CD14-positive monocyte (primary cell): Measurements from ENCODE around the gene STX1A. TPM values are rescaled to one million over a fixed set of nuclear protein-coding genes. Genes with fewer than 3 reads are reported as not detected.

ENCODE experiments used
- DNase-seq, 3 donors: peaks; one replicate each; pipeline ENCODE4 v3.0.0-alpha.2; 2011 to 2022
- H2AFZ ChIP-seq: 2 replicates; pipeline ENCODE4 v1.6.0; 2012; ENCODE audit warnings: mild to moderate bottlenecking, low read depth, low read length, inconsistent platforms; ENCODE audit not compliant: insufficient read depth, poor library complexity, severe bottlenecking
- H3K27ac ChIP-seq, 2 donors: 1 replicate in 1 of 2; 2 replicates in 1 of 2; pipeline ENCODE4 v1.5.1; 2012 to 2013; ENCODE audit warnings: low read length in 2 of 2, control low read depth in 1 of 2, inconsistent platforms in 1 of 2, low read depth in 1 of 2, mild to moderate bottlenecking in 1 of 2
- H3K27me3 ChIP-seq, 2 donors: one replicate each; pipeline versions ENCODE4 v1.6.0 to v1.6.1; 2011 to 2013; ENCODE audit warnings: low read length in 2 of 2; ENCODE audit not compliant: control insufficient read depth in 2 of 2, insufficient read depth in 2 of 2
- H3K36me3 ChIP-seq, 2 donors: replicated peaks in 1 of 2; 1 replicate in 1 of 2; 2 replicates in 1 of 2; pipeline versions ENCODE4 v1.5.1 to v1.6.1; 2012 to 2013; ENCODE audit warnings: low read length in 2 of 2, control low read depth in 1 of 2, inconsistent platforms in 1 of 2, mild to moderate bottlenecking in 1 of 2; ENCODE audit not compliant: insufficient read depth in 2 of 2, control insufficient read depth in 1 of 2
- H3K4me1 ChIP-seq, 2 donors: 1 replicate in 1 of 2; 2 replicates in 1 of 2; pipeline versions ENCODE4 v1.5.1 to v1.6.1; 2012 to 2013; ENCODE audit warnings: low read length in 2 of 2, control low read depth in 1 of 2, inconsistent platforms in 1 of 2, mild to moderate bottlenecking in 1 of 2, moderate library complexity in 1 of 2; ENCODE audit not compliant: insufficient read depth in 2 of 2, control insufficient read depth in 1 of 2
- H3K4me2 ChIP-seq: replicated peaks from 2 replicates; pipeline ENCODE3; 2012; ENCODE audit warnings: low read length, moderate library complexity, mild to moderate bottlenecking; ENCODE audit not compliant: poor library complexity, severe bottlenecking; ENCODE audit errors: extremely low read depth
- H3K4me3 ChIP-seq, 3 experiments: fragments of 200-600 bp in 1 of 3; sonication (generic) in 1 of 3; replicated peaks in 1 of 3; 1 replicate in 2 of 3; 2 replicates in 1 of 3; pipeline ENCODE4 v1.5.1; 2011 to 2013; ENCODE audit warnings: low read length in 3 of 3, mild to moderate bottlenecking in 3 of 3, control low read depth in 2 of 3, low read depth in 2 of 3, inconsistent platforms in 1 of 3, moderate library complexity in 1 of 3
- H3K79me2 ChIP-seq: 2 replicates; pipeline ENCODE4 v1.6.0; 2012; ENCODE audit warnings: mild to moderate bottlenecking, control low read depth, inconsistent platforms, low read length, moderate library complexity; ENCODE audit not compliant: insufficient read depth
- H3K9ac ChIP-seq: 2 replicates; pipeline ENCODE4 v1.6.0; 2017; ENCODE audit warnings: low read length, mild to moderate bottlenecking; ENCODE audit not compliant: insufficient read depth, poor library complexity, severe bottlenecking
- H3K9me3 ChIP-seq, 2 donors: replicated peaks in 1 of 2; 1 replicate in 1 of 2; 2 replicates in 1 of 2; pipeline versions ENCODE4 v1.5.1 to v1.6.1; 2012 to 2013; ENCODE audit warnings: low read length in 2 of 2, control low read depth in 1 of 2; ENCODE audit not compliant: control insufficient read depth in 1 of 2, insufficient read depth in 1 of 2
- H4K20me1 ChIP-seq: 2 replicates; pipeline ENCODE4 v1.6.0; 2012; ENCODE audit warnings: mild to moderate bottlenecking, low read length, control low read depth, moderate library complexity; ENCODE audit not compliant: insufficient read depth
- H3K27ac Mint-ChIP-seq, 7 donors: one replicate each; pipeline ENCODE4 v1.8.0; 2020; ENCODE audit warnings: mild to moderate bottlenecking in 7 of 7, mixed read lengths in 7 of 7, moderate library complexity in 6 of 7, inconsistent platforms in 2 of 7
- H3K27me3 Mint-ChIP-seq, 3 donors: one replicate each; pipeline ENCODE4 v1.8.0; 2021 to 2022; ENCODE audit warnings: low read depth in 3 of 3, mild to moderate bottlenecking in 3 of 3, mixed read lengths in 3 of 3, moderate library complexity in 3 of 3, inconsistent platforms in 1 of 3
- H3K36me3 Mint-ChIP-seq, 2 donors: one replicate each; pipeline ENCODE4 v1.8.0; 2020; ENCODE audit warnings: mixed read lengths in 2 of 2, inconsistent platforms in 1 of 2, mild to moderate bottlenecking in 1 of 2
- H3K4me1 Mint-ChIP-seq: one replicate; pipeline ENCODE4 v1.8.0; 2020; ENCODE audit warnings: mild to moderate bottlenecking, mixed read lengths
- H3K4me3 Mint-ChIP-seq, 2 donors: one replicate each; pipeline ENCODE4 v1.8.0; 2020; ENCODE audit warnings: mild to moderate bottlenecking in 2 of 2, mixed read lengths in 2 of 2, moderate library complexity in 1 of 2
- H3K9me3 Mint-ChIP-seq, 7 donors: one replicate each; pipeline ENCODE4 v1.8.0; 2020 to 2022; ENCODE audit warnings: mixed read lengths in 7 of 7, mild to moderate bottlenecking in 6 of 7, moderate library complexity in 6 of 7, inconsistent platforms in 2 of 7
- CTCF ChIP-seq: fragments of 200-600 bp; IDR thresholded peaks from one replicate; pipeline ENCODE4 v1.8.0; 2022; ENCODE audit warnings: antibody characterized with exemption, mild to moderate bottlenecking
- WGBS: methylation state at CpG from one replicate; pipeline ENCODE4 v1.1.5; 2013; ENCODE audit warnings: missing lambda C conversion rate; ENCODE audit not compliant: insufficient coverage; 5-methylcytosine and 5-hydroxymethylcytosine counted together
- intact Hi-C, 2 donors: fragments of 100-400 bp; cut with micrococcal nuclease; formaldehyde crosslinking; loops; one replicate each; pipeline versions ENCODE4 v1.15.0 to v1.15.1; 2023
- polyA plus RNA-seq, 3 donors: library from polyadenylated mRNA; depleted of rRNA in 1 of 3; unstranded in 2 of 3; stranded (reverse) in 1 of 3; fragments of 300-500 nt in 2 of 3; fragments of >200 nt in 1 of 3; fragmentation: Illumina TruSeq in 2 of 3; gene quantifications; 1 replicate in 2 of 3; 2 replicates in 1 of 3; pipeline ENCODE4 v1.2.3, GENCODE V29; 2012 to 2021

STX1A gene
- polyA plus RNA-seq, 3 donors: 0.27 to 2.7 (median 0.37) TPM

DNA sequence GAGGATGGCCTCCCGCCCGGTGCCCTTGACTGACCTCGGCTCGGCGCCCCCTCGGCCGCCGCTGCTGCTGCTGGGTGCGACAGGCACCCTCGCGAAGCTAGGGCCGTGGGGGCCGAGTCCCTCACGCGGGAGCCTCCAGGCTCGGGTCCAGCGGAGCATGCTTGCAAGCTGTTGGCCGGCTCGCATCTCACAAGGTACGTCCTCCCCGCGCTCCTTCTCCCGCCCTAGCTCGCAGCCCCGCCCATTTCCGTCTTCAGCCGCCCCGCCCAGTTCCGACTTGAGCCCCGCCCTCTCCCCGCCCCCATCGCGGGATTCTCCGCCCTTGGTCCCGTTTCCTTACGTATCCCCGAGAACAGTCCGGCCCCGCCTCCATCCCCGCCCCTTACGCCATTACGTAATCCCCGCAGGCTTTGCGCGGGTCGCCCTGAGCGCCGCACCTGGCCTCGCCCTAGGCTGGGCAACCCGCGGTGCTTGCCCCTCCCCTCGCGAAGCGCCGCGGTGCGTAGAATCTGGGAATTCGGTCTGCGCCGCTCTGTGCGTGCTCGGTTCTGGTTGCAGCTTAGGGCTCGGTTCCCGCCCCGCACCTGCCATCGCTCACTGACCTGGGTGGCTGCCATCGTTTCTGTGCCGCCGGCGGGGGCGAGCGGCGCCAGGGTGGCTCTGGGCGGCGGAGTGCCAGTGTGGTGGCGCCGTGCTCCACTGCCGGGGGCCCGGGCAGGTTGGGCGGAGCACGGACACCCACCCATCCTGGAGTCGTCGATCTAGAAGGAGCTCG is 19.3 kb upstream of the STX1A start, which contains the start of gene ABHD11:
TSS of gene ABHD11 (minus strand) at position 191 of the 775 bp plus-strand sequence. CDS start at position 159, 32 bp downstream.
- peaks cover 13 to 15% of the 10 kb centered on the region in 2 donors for H3K36me3 ChIP-seq
- peaks cover 0 to 7% of the 10 kb centered on the region in 2 donors for H3K9me3 ChIP-seq
- H3K4me2 ChIP-seq: peak within 1 kb of the TSS; percentile 93
- peaks cover 26 to 36% of the 10 kb centered on the region in 2 donors for H3K4me1 ChIP-seq
- Mint-ChIP-seq H3K4me3 (peak within 1 kb of the TSS; percentile 93), H3K4me1 (peaks cover 20% of the 10 kb centered on the region), H3K27me3 (peaks cover 12 to 30% (median 29%) of the 10 kb centered on the region in 3 donors), H3K9me3 (peaks cover 0 to 7% (median 3%) of the 10 kb centered on the region in 7 donors), H3K36me3 (peaks cover 12 to 23% of the 10 kb centered on the region in 2 donors), H3K27ac (peak within 1 kb of the TSS; percentile 78 to 95 (median 90))
- H3K27me3 ChIP-seq: peaks cover 0 to 12% of the 10 kb centered on the region in 2 donors
- peak; percentile 84 to 95 (median 93) for DNase-seq
- peaks cover 5% of the 10 kb centered on the region for H3K79me2 ChIP-seq
- intact Hi-C loops: loop anchor here (5.0 to 10.0 kb wide), 2 partner anchors 56 to 116 kb away; partner anchors contain the start of genes BUD23 (in 2 of the 2) and DNAJC30 (in 2 of the 2)
- peak within 1 kb of the TSS; percentile 74 for H3K9ac ChIP-seq
- whole genome bisulfite sequencing: under 1% methylated on average over 79 of the region's 84 CpGs
- TF ChIP-seq CTCF: no peak
- peak within 1 kb of the TSS; percentile 62 to 77 for H3K27ac ChIP-seq
- H2AFZ ChIP-seq: peak within 1 kb of the TSS; percentile 99
- peak within 1 kb of the TSS; percentile 60 to 87 (median 78) for H3K4me3 ChIP-seq
- peaks cover 12% of the 10 kb centered on the region for H4K20me1 ChIP-seq

DNA sequence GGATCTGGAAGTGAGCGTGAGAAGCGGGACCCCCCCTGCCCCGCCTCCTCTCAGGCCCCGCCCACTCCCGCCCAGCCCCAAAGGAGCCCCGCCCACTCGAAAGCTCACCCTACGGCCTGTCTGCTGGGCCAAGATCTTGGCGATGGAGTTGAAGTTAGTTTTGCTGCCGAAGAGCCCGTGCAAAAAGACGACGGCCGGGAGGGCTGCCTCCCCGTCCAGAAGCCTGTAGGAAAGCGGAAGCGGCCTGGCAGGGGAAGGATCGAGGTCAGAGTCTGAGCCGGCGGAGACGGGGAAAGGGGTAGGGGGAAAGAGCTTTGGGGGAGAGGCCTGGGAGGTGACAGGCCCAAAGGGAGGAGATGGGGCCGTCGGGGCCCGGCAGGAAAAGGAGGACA is 18.7 kb upstream of the STX1A start:
- peaks cover 13 to 15% of the 10 kb centered on the region in 2 donors for H3K36me3 ChIP-seq
- peaks cover 0 to 7% of the 10 kb centered on the region in 2 donors for H3K9me3 ChIP-seq
- peak overlapping the region; percentile 51 to 87 (median 78) for H3K4me3 ChIP-seq
- Mint-ChIP-seq H3K36me3 (peaks cover 12 to 23% of the 10 kb centered on the region in 2 donors), H3K27ac (peak overlapping the region; percentile 78 to 95 (median 90)), H3K4me1 (peaks cover 20% of the 10 kb centered on the region), H3K27me3 (peaks cover 18 to 31% (median 27%) of the 10 kb centered on the region in 3 donors), H3K9me3 (peaks cover 0 to 7% (median 5%) of the 10 kb centered on the region in 7 donors), H3K4me3 (peak overlapping the region; percentile 93)
- peak overlapping the region; percentile 93 for H3K4me2 ChIP-seq
- intact Hi-C loops: loop anchor here (5.0 to 10.0 kb wide), 2 partner anchors 56 to 117 kb away; partner anchors contain the start of genes BUD23 (in 2 of the 2) and DNAJC30 (in 2 of the 2)
- peak overlapping the region; percentile 99 for H2AFZ ChIP-seq
- TF ChIP-seq CTCF: no peak
- peak overlapping the region; percentile 74 for H3K9ac ChIP-seq
- peaks cover 12% of the 10 kb centered on the region for H4K20me1 ChIP-seq
- peak overlapping the region; percentile 62 to 77 for H3K27ac ChIP-seq
- whole genome bisulfite sequencing: 0% methylated on average over 16 of the region's 24 CpGs
- peaks cover 26 to 36% of the 10 kb centered on the region in 2 donors for H3K4me1 ChIP-seq
- H3K27me3 ChIP-seq: peaks cover 0 to 7% of the 10 kb centered on the region in 2 donors
- H3K79me2 ChIP-seq: peaks cover 5% of the 10 kb centered on the region
- peak; percentile 44 to 62 (median 46) for DNase-seq
